ENCODE results near the gene RASL11B.

DNA sequence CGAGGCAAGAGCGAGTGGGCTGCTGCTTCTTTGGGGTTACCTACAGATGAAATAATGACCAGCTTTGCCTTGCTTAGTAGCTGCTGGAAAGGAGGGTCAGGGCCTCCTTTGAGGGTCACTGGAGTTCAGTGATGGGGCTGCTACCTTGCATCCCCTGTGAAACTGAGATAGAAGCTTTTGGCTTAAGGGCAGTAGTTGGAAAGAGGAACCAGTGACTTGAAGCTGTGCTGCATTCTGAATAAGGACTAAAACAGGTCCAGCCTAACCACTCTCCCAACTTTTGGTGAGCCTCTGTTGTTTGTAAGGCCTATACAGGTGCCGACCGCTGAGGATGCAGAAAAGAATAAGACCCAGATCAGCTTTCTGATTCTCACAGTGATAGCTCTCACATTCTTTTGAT, 41.2 kb downstream of the RASL11B start:
- TF ChIP-seq YY1 (IDR thresholded peaks at IDR 0.05; ENCODE audit: insufficient read depth, insufficient read length) = no peak
- no peak for TF ChIP-seq SUZ12 (IDR thresholded peaks at IDR 0.05; ENCODE audit: extremely low read depth, insufficient read depth, insufficient read length)
- TF ChIP-seq ZNF274 (IDR thresholded peaks at IDR 0.05; ENCODE audit: low read depth, low read length) = no peak
